SK-MEL-5 (cell line): ENCODE measurements around the gene ZNF565. TPM values are rescaled to one million over a fixed set of nuclear protein-coding genes. Genes with fewer than 3 reads are reported as not detected.
"Not testable (repeated sequence)": the region's sequence is repeated elsewhere in the genome, so short reads cannot be mapped to it uniquely, and the experiment has no call there.

ENCODE experiments used
- DNase-seq: peaks from one replicate; pipeline ENCODE4 v3.0.0-alpha.2; 2016; ENCODE audit warnings: low read depth, low spot score
- in situ Hi-C: cut with HindIII; loops from 2 replicates; pipeline ENCODE4 v1.10.0; 2016; ENCODE audit warnings: low sequenced_read_pairs, high pct_unique_total_duplicates, low pct_unique_long_range_greater_than_20kb
- polyA plus RNA-seq, 2 experiments: library from polyadenylated mRNA; depleted of rRNA; stranded (reverse); fragments of >200 nt; gene quantifications; 2 replicates each; pipeline ENCODE4 v1.2.3, GENCODE V29; 2015
- total RNA-seq: library from RNA; depleted of rRNA; stranded (reverse); fragments of >200 nt; shearing (Covaris generic); gene quantifications from 2 replicates; pipeline ENCODE4 v1.2.3, GENCODE V29; 2014; rRNA removed

Gene ZNF565
- 1.7 and 2.6 TPM in 2 replicates for total RNA-seq
- polyA plus RNA-seq (2015; cell fraction: cytosol; rRNA removed) = 0.38 and 0.96 TPM in 2 replicates
- polyA plus RNA-seq (2015; cell fraction: nucleus; rRNA removed) = 0.70 and 2.3 TPM in 2 replicates

GRCh38 chr19:36214386-36215275 is at the start of gene ZNF565, which contains the start of gene ZNF146:
TSS of gene ZNF565 (minus strand) at chr19:36214665. CDS start at chr19:36201985, 12,680 bp downstream.
TSS of gene ZNF146 (plus strand) at chr19:36215106. CDS start at chr19:36236441, 21,335 bp downstream.
- DNase-seq = peak; percentile 98
- in situ Hi-C loops = no loop called here

GRCh38 chr19:36259211-36259610 is 44.7 kb upstream of the ZNF565 start:
- DNase-seq = no peak
- in situ Hi-C loops = no loop called here

GRCh38 chr19:36258028-36258875 is 43.8 kb upstream of the ZNF565 start:
- in situ Hi-C loops = no loop called here
- no peak for DNase-seq

- no peak for DNase-seq
- in situ Hi-C loops = no loop called here
These were observed 43.0 kb upstream of the ZNF565 start for GRCh38 chr19:36257520-36257876.

- in situ Hi-C loops = no loop called here
- DNase-seq = no peak
These were observed 42.5 kb upstream of the ZNF565 start for GRCh38 chr19:36256853-36257519.

GRCh38 chr19:36256064-36256463 is 41.6 kb upstream of the ZNF565 start:
- in situ Hi-C loops = no loop called here

GRCh38 chr19:36255316-36255715 is 40.9 kb upstream of the ZNF565 start:
- in situ Hi-C loops = no loop called here
- DNase-seq = no peak

More at GRCh38 chr19:36256064-36256463, 41.6 kb upstream of the ZNF565 start:
- no peak for DNase-seq

- in situ Hi-C loops = no loop called here
- DNase-seq = no peak
These were observed 40.4 kb upstream of the ZNF565 start for GRCh38 chr19:36254848-36255247.

GRCh38 chr19:36252047-36252446 is 37.6 kb upstream of the ZNF565 start:
- DNase-seq = no peak
- in situ Hi-C loops = no loop called here

GRCh38 chr19:36246006-36246481 is 31.6 kb upstream of the ZNF565 start:
- in situ Hi-C loops = no loop called here
- no peak for DNase-seq

GRCh38 chr19:36245210-36246005 is 30.9 kb upstream of the ZNF565 start:
- in situ Hi-C loops = no loop called here
- no peak for DNase-seq

GRCh38 chr19:36244066-36244465 is 29.6 kb upstream of the ZNF565 start:
- in situ Hi-C loops = no loop called here
- DNase-seq = no peak

GRCh38 chr19:36236946-36237310 is 22.5 kb upstream of the ZNF565 start:
- no peak for DNase-seq
- in situ Hi-C loops = no loop called here

GRCh38 chr19:36236304-36236945 is 22.0 kb upstream of the ZNF565 start:
- in situ Hi-C loops = no loop called here
- DNase-seq = no peak

- in situ Hi-C loops, DNase-seq: not testable (repeated sequence)
These were observed 19.2 kb upstream of the ZNF565 start for GRCh38 chr19:36233626-36234025.

- DNase-seq = no peak
- in situ Hi-C loops = no loop called here
These were observed 10.9 kb upstream of the ZNF565 start for GRCh38 chr19:36225219-36225892.
